ENCODE results near the gene FXN.

GRCh38 chr9:69062195-69062594 is 26.6 kb downstream of the FXN start:
- TF ChIP-seq, protein P1, sequence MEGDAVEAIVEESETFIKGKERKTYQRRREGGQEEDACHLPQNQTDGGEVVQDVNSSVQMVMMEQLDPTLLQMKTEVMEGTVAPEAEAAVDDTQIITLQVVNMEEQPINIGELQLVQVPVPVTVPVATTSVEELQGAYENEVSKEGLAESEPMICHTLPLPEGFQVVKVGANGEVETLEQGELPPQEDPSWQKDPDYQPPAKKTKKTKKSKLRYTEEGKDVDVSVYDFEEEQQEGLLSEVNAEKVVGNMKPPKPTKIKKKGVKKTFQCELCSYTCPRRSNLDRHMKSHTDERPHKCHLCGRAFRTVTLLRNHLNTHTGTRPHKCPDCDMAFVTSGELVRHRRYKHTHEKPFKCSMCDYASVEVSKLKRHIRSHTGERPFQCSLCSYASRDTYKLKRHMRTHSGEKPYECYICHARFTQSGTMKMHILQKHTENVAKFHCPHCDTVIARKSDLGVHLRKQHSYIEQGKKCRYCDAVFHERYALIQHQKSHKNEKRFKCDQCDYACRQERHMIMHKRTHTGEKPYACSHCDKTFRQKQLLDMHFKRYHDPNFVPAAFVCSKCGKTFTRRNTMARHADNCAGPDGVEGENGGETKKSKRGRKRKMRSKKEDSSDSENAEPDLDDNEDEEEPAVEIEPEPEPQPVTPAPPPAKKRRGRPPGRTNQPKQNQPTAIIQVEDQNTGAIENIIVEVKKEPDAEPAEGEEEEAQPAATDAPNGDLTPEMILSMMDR (IDR thresholded peaks at IDR 0.05): no peak
- no peak for TF ChIP-seq POLR2AphosphoS5 (IDR thresholded peaks at IDR 0.05; ENCODE audit: low read depth, low read length)
- no peak for TF ChIP-seq SIN3A (IDR thresholded peaks at IDR 0.05; ENCODE audit: borderline replicate concordance, insufficient read depth, low read depth, low read length)
- TF ChIP-seq, protein P2, sequence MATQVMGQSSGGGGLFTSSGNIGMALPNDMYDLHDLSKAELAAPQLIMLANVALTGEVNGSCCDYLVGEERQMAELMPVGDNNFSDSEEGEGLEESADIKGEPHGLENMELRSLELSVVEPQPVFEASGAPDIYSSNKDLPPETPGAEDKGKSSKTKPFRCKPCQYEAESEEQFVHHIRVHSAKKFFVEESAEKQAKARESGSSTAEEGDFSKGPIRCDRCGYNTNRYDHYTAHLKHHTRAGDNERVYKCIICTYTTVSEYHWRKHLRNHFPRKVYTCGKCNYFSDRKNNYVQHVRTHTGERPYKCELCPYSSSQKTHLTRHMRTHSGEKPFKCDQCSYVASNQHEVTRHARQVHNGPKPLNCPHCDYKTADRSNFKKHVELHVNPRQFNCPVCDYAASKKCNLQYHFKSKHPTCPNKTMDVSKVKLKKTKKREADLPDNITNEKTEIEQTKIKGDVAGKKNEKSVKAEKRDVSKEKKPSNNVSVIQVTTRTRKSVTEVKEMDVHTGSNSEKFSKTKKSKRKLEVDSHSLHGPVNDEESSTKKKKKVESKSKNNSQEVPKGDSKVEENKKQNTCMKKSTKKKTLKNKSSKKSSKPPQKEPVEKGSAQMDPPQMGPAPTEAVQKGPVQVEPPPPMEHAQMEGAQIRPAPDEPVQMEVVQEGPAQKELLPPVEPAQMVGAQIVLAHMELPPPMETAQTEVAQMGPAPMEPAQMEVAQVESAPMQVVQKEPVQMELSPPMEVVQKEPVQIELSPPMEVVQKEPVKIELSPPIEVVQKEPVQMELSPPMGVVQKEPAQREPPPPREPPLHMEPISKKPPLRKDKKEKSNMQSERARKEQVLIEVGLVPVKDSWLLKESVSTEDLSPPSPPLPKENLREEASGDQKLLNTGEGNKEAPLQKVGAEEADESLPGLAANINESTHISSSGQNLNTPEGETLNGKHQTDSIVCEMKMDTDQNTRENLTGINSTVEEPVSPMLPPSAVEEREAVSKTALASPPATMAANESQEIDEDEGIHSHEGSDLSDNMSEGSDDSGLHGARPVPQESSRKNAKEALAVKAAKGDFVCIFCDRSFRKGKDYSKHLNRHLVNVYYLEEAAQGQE (IDR thresholded peaks at IDR 0.05; ENCODE audit: insufficient read depth in 1 of 2, low read depth in 2 of 2, low read length in 1 of 2): no peak

Data from Panc1 (cell line).